NB4 (cell line): ENCODE data around the gene TTC19.

ENCODE experiments used
- MYC ChIP-seq: IDR thresholded peaks from 2 replicates; pipeline ENCODE4 v1.6.1; 2011; ENCODE audit warnings: low read depth, low read length
- POLR2A ChIP-seq: IDR thresholded peaks from 2 replicates; pipeline ENCODE4 v1.6.1; 2011; ENCODE audit warnings: mild to moderate bottlenecking; ENCODE audit not compliant: insufficient read length; ENCODE audit errors: extremely low read depth
- TF ChIP-seq, protein P1 (sequence below): IDR thresholded peaks from one replicate; pipeline ENCODE4 v1.5.1; 2012; ENCODE audit warnings: low read depth, low read length
- TF ChIP-seq, protein P2 (sequence below): IDR thresholded peaks from 2 replicates; pipeline ENCODE4 v1.6.1; 2011; ENCODE audit warnings: low read depth, low read length

DNA sequence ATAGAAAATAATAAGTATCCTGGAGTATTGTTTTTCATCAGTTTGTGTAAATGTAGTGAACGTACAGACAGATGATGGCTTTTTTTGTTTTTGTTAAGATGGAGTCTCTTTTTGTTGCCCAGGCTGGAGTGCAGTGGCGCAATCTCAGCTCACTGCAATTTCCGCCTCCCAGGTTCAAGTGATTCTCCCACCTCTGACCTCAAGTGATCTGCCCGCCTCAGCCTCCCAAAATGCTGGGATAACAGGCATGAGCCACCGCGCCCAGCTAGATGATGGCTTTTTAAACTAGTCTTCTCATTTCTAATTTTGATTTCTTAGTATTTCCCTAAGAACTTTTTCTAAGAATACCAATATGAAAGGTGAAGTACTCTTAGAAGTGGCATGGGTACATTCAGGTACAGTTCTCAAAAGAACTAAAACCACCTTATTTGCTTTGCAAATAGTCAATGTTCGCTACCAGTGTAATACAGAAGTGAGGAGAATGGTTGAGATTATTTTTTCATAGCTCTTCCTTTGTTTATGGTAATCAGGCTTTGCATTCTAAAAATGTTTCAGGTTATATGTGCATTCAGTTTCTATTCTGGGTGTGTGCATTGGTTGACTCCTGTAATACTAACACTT lies 34.2 kb downstream of the TTC19 start:
- TF ChIP-seq, protein P1, sequence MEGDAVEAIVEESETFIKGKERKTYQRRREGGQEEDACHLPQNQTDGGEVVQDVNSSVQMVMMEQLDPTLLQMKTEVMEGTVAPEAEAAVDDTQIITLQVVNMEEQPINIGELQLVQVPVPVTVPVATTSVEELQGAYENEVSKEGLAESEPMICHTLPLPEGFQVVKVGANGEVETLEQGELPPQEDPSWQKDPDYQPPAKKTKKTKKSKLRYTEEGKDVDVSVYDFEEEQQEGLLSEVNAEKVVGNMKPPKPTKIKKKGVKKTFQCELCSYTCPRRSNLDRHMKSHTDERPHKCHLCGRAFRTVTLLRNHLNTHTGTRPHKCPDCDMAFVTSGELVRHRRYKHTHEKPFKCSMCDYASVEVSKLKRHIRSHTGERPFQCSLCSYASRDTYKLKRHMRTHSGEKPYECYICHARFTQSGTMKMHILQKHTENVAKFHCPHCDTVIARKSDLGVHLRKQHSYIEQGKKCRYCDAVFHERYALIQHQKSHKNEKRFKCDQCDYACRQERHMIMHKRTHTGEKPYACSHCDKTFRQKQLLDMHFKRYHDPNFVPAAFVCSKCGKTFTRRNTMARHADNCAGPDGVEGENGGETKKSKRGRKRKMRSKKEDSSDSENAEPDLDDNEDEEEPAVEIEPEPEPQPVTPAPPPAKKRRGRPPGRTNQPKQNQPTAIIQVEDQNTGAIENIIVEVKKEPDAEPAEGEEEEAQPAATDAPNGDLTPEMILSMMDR: no peak
- TF ChIP-seq, protein P2, sequence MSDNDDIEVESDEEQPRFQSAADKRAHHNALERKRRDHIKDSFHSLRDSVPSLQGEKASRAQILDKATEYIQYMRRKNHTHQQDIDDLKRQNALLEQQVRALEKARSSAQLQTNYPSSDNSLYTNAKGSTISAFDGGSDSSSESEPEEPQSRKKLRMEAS: no peak
- no peak for TF ChIP-seq POLR2A
- TF ChIP-seq MYC: no peak
